A549 (cell line): Measurements from ENCODE around the gene PCDHGB5.
"Not testable (repeated sequence)": the region's sequence is repeated elsewhere in the genome, so short reads cannot be mapped to it uniquely, and the experiment has no call there.

Experiments
- CEBPB ChIP-seq, 2 experiments: fragments of >200 bp in 1 of 2; sonication (Bioruptor Twin) in 1 of 2; formaldehyde crosslinking in 1 of 2; IDR thresholded peaks; 2 replicates each; pipeline ENCODE4 v1.6.1; 2012 to 2016
- CHD2 ChIP-seq: fragments of 150-350 bp; IDR thresholded peaks from 2 replicates; pipeline ENCODE4 v1.6.1; 2014; ENCODE audit warnings: low read length; ENCODE audit not compliant: partially characterized antibody
- CTCF ChIP-seq: fragments of >200 bp; sonication (Bioruptor Twin); formaldehyde crosslinking; IDR thresholded peaks from 3 replicates; pipeline ENCODE4 v1.5.1; 2016
- EP300 ChIP-seq, 2 experiments: fragments of >200 bp; sonication (Bioruptor Twin); formaldehyde crosslinking; IDR thresholded peaks; 2 replicates in 1 of 2; 3 replicates in 1 of 2; pipeline ENCODE4 v1.6.1; 2016 to 2017
- MAZ ChIP-seq: fragments of 150-350 bp; IDR thresholded peaks from 2 replicates; pipeline ENCODE4 v1.6.1; 2014; ENCODE audit warnings: antibody characterized with exemption, low read depth, low read length, borderline replicate concordance
- NR3C1 ChIP-seq: fragments of >200 bp; sonication (Bioruptor Twin); formaldehyde crosslinking; IDR thresholded peaks from 3 replicates; pipeline ENCODE4 v1.6.1; 2017
- PBX3 ChIP-seq: IDR thresholded peaks from 2 replicates; pipeline ENCODE4 v1.6.1; 2012
- ZC3H11A ChIP-seq: fragments of 450-650 bp; IDR thresholded peaks from 2 replicates; pipeline ENCODE4 v1.6.1; 2014; ENCODE audit warnings: antibody characterized with exemption, mild to moderate bottlenecking
- TF ChIP-seq, protein P1 (sequence below): IDR thresholded peaks from 2 replicates; pipeline ENCODE4 v1.6.1; 2012; ENCODE audit warnings: low read depth, borderline replicate concordance

- not testable (repeated sequence) for TF ChIP-seq NR3C1; CTCF; EP300 (IDR thresholded peaks at IDR 0.05); ZC3H11A; CHD2; PBX3; CEBPB (IDR thresholded peaks at IDR 0.05); MAZ
- TF ChIP-seq, protein P1, sequence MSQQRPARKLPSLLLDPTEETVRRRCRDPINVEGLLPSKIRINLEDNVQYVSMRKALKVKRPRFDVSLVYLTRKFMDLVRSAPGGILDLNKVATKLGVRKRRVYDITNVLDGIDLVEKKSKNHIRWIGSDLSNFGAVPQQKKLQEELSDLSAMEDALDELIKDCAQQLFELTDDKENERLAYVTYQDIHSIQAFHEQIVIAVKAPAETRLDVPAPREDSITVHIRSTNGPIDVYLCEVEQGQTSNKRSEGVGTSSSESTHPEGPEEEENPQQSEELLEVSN, result not testable (repeated sequence)
Observed at GRCh38 chr5:141432726-141433125, 35.0 kb downstream of the PCDHGB5 start.
